Right hindlimb (tissue), 1 donor: Measurements from ENCODE around the gene CPEB1.

Experiments
- DNase-seq: peaks from one replicate; pipeline ENCODE4 v3.0.0-alpha.2; 2018

Gene CPEB1

GRCh38 chr15:82580713-82581112, 66.5 kb downstream of the CPEB1 start:
- no peak for DNase-seq

- no peak for DNase-seq
Measured at GRCh38 chr15:82575335-82575734, 71.8 kb downstream of the CPEB1 start.

GRCh38 chr15:82572986-82573385, 74.2 kb downstream of the CPEB1 start:
- no peak for DNase-seq

- no peak for DNase-seq
Measured at GRCh38 chr15:82572311-82572710, 74.9 kb downstream of the CPEB1 start.

GRCh38 chr15:82571722-82572222, 75.4 kb downstream of the CPEB1 start:
- DNase-seq, result peak; percentile 84

GRCh38 chr15:82570721-82571508, 76.2 kb downstream of the CPEB1 start:
- DNase-seq, result no peak

- no peak for DNase-seq
Measured at GRCh38 chr15:82569834-82570233, 77.3 kb downstream of the CPEB1 start.

- no peak for DNase-seq
Measured at GRCh38 chr15:82568986-82569385, 78.2 kb downstream of the CPEB1 start.

- no peak for DNase-seq
Measured at GRCh38 chr15:82567661-82568060, 79.5 kb downstream of the CPEB1 start.

GRCh38 chr15:82566690-82567089, 80.5 kb downstream of the CPEB1 start:
- no peak for DNase-seq

GRCh38 chr15:82558502-82558901, 88.7 kb downstream of the CPEB1 start:
- no peak for DNase-seq

GRCh38 chr15:82556315-82557035, 90.7 kb downstream of the CPEB1 start:
- DNase-seq, result no peak

GRCh38 chr15:82554849-82555248, 92.3 kb downstream of the CPEB1 start:
- no peak for DNase-seq

- no peak for DNase-seq
Measured at GRCh38 chr15:82554351-82554750, 92.8 kb downstream of the CPEB1 start.

GRCh38 chr15:82553846-82554245, 93.3 kb downstream of the CPEB1 start:
- DNase-seq, result no peak

GRCh38 chr15:82552861-82553260, 94.3 kb downstream of the CPEB1 start:
- no peak for DNase-seq

- DNase-seq, result no peak
Measured at GRCh38 chr15:82551646-82552247, 95.4 kb downstream of the CPEB1 start.

- no peak for DNase-seq
Measured at GRCh38 chr15:82549199-82549665, 97.9 kb downstream of the CPEB1 start.

GRCh38 chr15:82548700-82549099, 98.5 kb downstream of the CPEB1 start:
- no peak for DNase-seq

- DNase-seq, result no peak
Measured at GRCh38 chr15:82545478-82545877, 101.7 kb downstream of the CPEB1 start.

- no peak for DNase-seq
Measured at GRCh38 chr15:82545002-82545401, 102.2 kb downstream of the CPEB1 start.

GRCh38 chr15:82544431-82544830, 102.7 kb downstream of the CPEB1 start:
- DNase-seq, result no peak

GRCh38 chr15:82543160-82543559, 104.0 kb downstream of the CPEB1 start:
- DNase-seq, result no peak

GRCh38 chr15:82540984-82541431, 106.2 kb downstream of the CPEB1 start:
- no peak for DNase-seq
